Loucy (cell line): ENCODE data around the gene SSUH2.
A peak's percentile ranks its signal among the peaks of the same experiment; 100 is the strongest.

Experiments used
- H2AFZ ChIP-seq: fragments of 200-600 bp; sonication (generic); 2 replicates; pipeline ENCODE4 v1.6.0; 2016; ENCODE audit warnings: antibody characterized with exemption, mild to moderate bottlenecking, low read length, moderate library complexity
- H3F3A ChIP-seq: fragments of 200-600 bp; 2 replicates; pipeline ENCODE4 v1.6.0; 2016; ENCODE audit warnings: antibody characterized with exemption, low read depth, mild to moderate bottlenecking
- H3K27me3 ChIP-seq: fragments of 200-600 bp; sonication (generic); 2 replicates; pipeline ENCODE4 v1.6.1; 2014; ENCODE audit warnings: low read length, mild to moderate bottlenecking; ENCODE audit not compliant: insufficient read depth, poor library complexity, severe bottlenecking
- H3K36me3 ChIP-seq: fragments of 200-600 bp; sonication (generic); 2 replicates; pipeline ENCODE4 v1.6.1; 2016; ENCODE audit warnings: low read length; ENCODE audit not compliant: insufficient read depth
- H3K4me1 ChIP-seq: fragments of 200-600 bp; sonication (generic); 2 replicates; pipeline ENCODE4 v1.5.1; 2014; ENCODE audit warnings: low read length, mild to moderate bottlenecking; ENCODE audit not compliant: insufficient read depth, poor library complexity, severe bottlenecking
- H3K4me2 ChIP-seq: fragments of 200-600 bp; sonication (generic); 2 replicates; pipeline ENCODE4 v1.6.0; 2014; ENCODE audit warnings: antibody characterized with exemption, low read length, low read depth, mild to moderate bottlenecking; ENCODE audit not compliant: poor library complexity, severe bottlenecking
- H3K4me3 ChIP-seq: fragments of 200-600 bp; sonication (generic); 2 replicates; pipeline ENCODE4 v1.5.1; 2014; ENCODE audit warnings: low read length, mild to moderate bottlenecking, mixed read lengths; ENCODE audit not compliant: poor library complexity, severe bottlenecking
- H3K79me2 ChIP-seq: fragments of 200-600 bp; sonication (generic); 2 replicates; pipeline ENCODE4 v1.6.1; 2014; ENCODE audit warnings: low read length; ENCODE audit not compliant: insufficient read depth
- H3K9ac ChIP-seq: fragments of 200-600 bp; sonication (generic); 2 replicates; pipeline ENCODE4 v1.6.0; 2014; ENCODE audit warnings: mild to moderate bottlenecking, low read depth, low read length, moderate library complexity; ENCODE audit not compliant: poor library complexity, severe bottlenecking
- H3K9me2 ChIP-seq: fragments of 200-600 bp; sonication (generic); replicated peaks from 2 replicates; pipeline ENCODE4 v1.6.1; 2016; ENCODE audit warnings: low read depth, low read length, mixed read lengths
- H3K9me3 ChIP-seq: fragments of 200-600 bp; sonication (generic); 2 replicates; pipeline ENCODE4 v1.6.1; 2014; ENCODE audit warnings: mild to moderate bottlenecking, antibody characterized with exemption, low read length, low read depth; ENCODE audit not compliant: insufficient read depth
- H4K20me1 ChIP-seq: fragments of 200-600 bp; sonication (generic); 2 replicates; pipeline ENCODE4 v1.6.0; 2014; ENCODE audit warnings: antibody characterized with exemption, low read length, mild to moderate bottlenecking; ENCODE audit not compliant: insufficient read depth, poor library complexity, severe bottlenecking
- EZH2phosphoT487 ChIP-seq: fragments of 200-600 bp; IDR thresholded peaks from 2 replicates; pipeline ENCODE4 v1.6.1; 2018; ENCODE audit warnings: antibody characterized with exemption, mild to moderate bottlenecking, moderate library complexity, borderline replicate concordance
- TF ChIP-seq, protein P1 (sequence below): fragments of 200-600 bp; sonication (generic); conservative IDR thresholded peaks from 2 replicates; pipeline ENCODE4 v1.5.1; 2014; ENCODE audit warnings: mild to moderate bottlenecking, antibody characterized with exemption, low read length

SSUH2 gene

DNA sequence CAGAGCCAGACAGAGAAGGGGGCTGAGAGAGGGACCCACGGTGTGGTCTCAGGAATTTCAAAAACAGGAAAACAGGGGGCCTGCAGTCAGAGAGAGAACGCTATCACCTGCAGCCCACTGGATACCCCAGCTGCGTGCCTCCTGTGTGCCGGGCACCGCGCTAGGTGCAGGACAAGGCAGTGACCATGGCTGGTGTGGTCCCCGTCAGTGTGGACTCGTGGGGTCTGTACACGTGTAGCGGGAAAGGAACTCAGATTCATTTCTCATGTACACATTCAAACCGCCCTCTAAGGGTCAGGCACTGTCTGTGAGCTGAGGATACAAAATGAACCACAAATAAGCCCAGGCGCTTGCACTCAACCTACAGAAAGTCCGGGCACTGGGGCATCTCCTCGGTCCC, 20.9 kb downstream of the SSUH2 start:
- Histone ChIP-seq H2AFZ (no peak overlapping the region), H3K4me3 (no peak overlapping the region), H3K36me3 (no peaks in the 10 kb centered on the region), H4K20me1 (no peaks in the 10 kb centered on the region), H3K9me3 (no peaks in the 10 kb centered on the region), H3K4me2 (no peak overlapping the region), H3F3A (no peaks in the 10 kb centered on the region), H3K27me3 (no peaks in the 10 kb centered on the region), H3K4me1 (no peaks in the 10 kb centered on the region), H3K79me2 (no peaks in the 10 kb centered on the region), H3K9ac (no peak overlapping the region), H3K9me2 (no peaks in the 10 kb centered on the region)
- TF ChIP-seq, protein P1, sequence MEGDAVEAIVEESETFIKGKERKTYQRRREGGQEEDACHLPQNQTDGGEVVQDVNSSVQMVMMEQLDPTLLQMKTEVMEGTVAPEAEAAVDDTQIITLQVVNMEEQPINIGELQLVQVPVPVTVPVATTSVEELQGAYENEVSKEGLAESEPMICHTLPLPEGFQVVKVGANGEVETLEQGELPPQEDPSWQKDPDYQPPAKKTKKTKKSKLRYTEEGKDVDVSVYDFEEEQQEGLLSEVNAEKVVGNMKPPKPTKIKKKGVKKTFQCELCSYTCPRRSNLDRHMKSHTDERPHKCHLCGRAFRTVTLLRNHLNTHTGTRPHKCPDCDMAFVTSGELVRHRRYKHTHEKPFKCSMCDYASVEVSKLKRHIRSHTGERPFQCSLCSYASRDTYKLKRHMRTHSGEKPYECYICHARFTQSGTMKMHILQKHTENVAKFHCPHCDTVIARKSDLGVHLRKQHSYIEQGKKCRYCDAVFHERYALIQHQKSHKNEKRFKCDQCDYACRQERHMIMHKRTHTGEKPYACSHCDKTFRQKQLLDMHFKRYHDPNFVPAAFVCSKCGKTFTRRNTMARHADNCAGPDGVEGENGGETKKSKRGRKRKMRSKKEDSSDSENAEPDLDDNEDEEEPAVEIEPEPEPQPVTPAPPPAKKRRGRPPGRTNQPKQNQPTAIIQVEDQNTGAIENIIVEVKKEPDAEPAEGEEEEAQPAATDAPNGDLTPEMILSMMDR: no peak
- no peak for TF ChIP-seq EZH2phosphoT487

DNA sequence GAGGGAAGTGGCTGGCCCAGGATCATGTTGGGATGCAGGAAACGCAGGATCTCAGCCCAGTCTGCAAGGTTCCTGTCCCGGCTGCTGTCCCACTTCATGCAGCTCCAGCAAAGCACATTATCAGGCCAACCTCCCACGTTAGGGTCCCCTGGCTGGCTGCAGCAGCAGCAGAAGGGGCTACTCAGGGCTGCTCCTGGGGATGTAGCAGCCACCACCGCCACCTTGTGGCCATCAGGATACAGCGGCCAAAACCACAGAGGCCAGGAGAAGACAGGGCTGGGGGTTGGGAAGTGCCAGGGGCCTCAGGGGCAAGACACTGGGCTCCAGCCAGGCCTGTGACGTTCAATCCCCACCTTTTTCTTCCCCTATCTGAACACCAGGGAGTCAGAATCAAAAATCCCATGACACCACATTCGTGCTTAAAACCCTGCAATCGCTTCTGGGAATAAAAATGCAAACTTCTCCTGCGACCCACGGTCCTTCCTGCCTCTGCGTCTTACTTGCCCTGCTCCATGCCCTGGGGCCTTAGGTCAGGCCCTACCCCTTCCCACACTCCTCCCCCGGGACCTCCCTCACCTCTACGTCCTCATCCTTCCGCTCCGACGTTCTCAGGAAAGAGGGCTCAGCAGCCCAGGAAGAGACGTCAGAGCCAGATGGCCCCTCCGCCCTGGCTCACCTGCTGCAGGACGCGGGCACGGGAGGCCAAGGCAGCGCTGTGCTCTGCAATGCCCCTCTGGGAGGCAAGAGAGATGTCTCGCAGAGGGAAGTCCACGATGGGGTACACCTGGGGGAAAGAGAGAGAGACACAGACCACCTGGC, 21.5 kb downstream of the SSUH2 start:
- H3K27me3 ChIP-seq: no peaks in the 10 kb centered on the region
- H3K79me2 ChIP-seq: no peaks in the 10 kb centered on the region
- TF ChIP-seq EZH2phosphoT487: no peak
- TF ChIP-seq, protein P1: peak; percentile 91
- no peak overlapping the region for H3K4me3 ChIP-seq
- H2AFZ ChIP-seq: no peak overlapping the region
- no peaks in the 10 kb centered on the region for H3F3A ChIP-seq
- H3K9ac ChIP-seq: no peak overlapping the region
- no peaks in the 10 kb centered on the region for H3K36me3 ChIP-seq
- no peaks in the 10 kb centered on the region for H4K20me1 ChIP-seq
- H3K9me3 ChIP-seq: no peaks in the 10 kb centered on the region
- no peaks in the 10 kb centered on the region for H3K4me1 ChIP-seq
- H3K4me2 ChIP-seq: no peak overlapping the region
- no peaks in the 10 kb centered on the region for H3K9me2 ChIP-seq

DNA sequence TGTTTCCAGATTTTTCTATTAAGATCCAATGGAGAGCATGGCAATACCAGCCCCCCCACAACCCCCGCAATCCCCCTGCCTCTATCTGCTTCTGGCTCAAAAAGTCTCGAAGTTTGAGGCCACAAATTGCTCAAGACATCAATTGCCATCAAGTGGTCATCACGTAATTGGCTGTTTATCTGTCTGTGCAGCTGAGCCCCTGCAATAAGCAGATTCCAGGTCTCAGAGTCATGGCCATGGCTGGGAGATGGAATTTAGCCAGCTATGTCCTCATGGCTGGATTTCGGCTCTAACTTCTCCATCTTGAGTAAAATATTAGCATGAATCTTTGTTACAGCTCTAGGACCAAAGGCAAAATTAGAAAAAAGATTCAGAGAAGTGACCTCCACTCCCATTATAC, 22.7 kb downstream of the SSUH2 start:
- Histone ChIP-seq H3F3A (no peaks in the 10 kb centered on the region), H3K4me1 (no peaks in the 10 kb centered on the region), H3K9ac (no peak overlapping the region), H3K9me3 (no peaks in the 10 kb centered on the region), H4K20me1 (no peaks in the 10 kb centered on the region), H3K36me3 (no peaks in the 10 kb centered on the region), H3K4me2 (no peak overlapping the region), H2AFZ (no peak overlapping the region), H3K79me2 (no peaks in the 10 kb centered on the region), H3K4me3 (no peak overlapping the region), H3K9me2 (no peaks in the 10 kb centered on the region), H3K27me3 (no peaks in the 10 kb centered on the region)
- TF ChIP-seq, protein P1: no peak
- TF ChIP-seq EZH2phosphoT487: no peak
